ENCODE data around the gene FLNC. TPM values are rescaled to one million over a fixed set of nuclear protein-coding genes. Genes with fewer than 3 reads are reported as not detected.

Gene FLNC
- total RNA-seq, 1 experiment from 2014 or later, result 0.42 TPM

DNA sequence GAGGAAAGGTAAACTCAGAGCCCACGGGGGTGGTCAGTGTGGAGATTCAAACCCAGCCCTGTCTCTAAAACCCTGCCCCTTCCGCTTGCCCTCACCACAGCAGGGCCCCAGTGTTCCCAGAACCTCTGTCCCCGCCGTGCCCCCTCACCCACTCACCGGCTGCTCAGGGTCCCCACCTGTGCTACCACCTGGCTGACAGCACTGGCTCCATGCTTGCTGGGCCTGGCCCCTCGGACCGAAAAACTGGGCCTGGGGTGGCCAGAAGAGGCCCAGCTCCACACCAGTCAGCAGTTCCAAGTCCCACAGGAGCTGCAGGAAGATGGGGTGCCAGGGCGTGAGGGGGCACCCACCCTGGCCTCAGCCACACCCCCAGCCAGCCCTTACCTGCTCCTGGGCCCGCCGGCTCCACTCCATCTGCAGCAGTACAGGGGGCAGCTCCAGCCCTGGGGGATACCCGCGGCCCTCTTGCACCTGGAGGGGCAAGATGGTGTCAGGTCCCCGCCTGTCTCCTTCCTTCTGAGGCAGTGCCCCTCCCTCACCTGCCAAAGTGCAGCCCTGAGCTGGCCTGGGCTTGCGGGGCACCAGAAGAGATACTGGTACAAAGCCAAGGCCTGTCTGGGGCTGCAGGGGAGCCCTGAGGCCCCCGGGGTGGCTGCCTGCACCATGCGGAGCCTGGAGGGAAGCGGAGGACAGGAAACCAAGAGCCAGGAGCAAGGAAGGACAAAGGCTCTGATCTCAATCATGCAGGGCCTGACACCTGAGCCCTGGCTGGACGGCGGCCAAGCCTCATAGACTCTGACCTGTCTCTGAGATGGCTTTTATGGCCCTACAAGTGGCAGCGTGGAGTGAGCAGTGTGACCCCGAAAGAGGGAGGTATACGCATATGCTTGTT is 44.2 kb downstream of the FLNC start:
- intact Hi-C loops (cut with micrococcal nuclease; ENCODE audit: unreplicated experiment), result no loop called here
- Mint-ChIP-seq H3K27ac (ENCODE audit: unreplicated experiment) (no peak overlapping the region), H3K9me3 (ENCODE audit: low read depth, unreplicated experiment) (no peaks in the 10 kb centered on the region), H3K4me3 (ENCODE audit: low read depth, unreplicated experiment) (no peak overlapping the region), H3K4me1 (ENCODE audit: low read depth, unreplicated experiment) (peaks cover 9% of the 10 kb centered on the region), H3K27me3 (ENCODE audit: unreplicated experiment) (peaks cover 7% of the 10 kb centered on the region), H3K36me3 (ENCODE audit: insufficient read depth, unreplicated experiment) (peaks cover 14% of the 10 kb centered on the region)
- no peak for DNase-seq
- CTCF ChIA-PET, result no interaction called here
- TF ChIP-seq, protein P1, sequence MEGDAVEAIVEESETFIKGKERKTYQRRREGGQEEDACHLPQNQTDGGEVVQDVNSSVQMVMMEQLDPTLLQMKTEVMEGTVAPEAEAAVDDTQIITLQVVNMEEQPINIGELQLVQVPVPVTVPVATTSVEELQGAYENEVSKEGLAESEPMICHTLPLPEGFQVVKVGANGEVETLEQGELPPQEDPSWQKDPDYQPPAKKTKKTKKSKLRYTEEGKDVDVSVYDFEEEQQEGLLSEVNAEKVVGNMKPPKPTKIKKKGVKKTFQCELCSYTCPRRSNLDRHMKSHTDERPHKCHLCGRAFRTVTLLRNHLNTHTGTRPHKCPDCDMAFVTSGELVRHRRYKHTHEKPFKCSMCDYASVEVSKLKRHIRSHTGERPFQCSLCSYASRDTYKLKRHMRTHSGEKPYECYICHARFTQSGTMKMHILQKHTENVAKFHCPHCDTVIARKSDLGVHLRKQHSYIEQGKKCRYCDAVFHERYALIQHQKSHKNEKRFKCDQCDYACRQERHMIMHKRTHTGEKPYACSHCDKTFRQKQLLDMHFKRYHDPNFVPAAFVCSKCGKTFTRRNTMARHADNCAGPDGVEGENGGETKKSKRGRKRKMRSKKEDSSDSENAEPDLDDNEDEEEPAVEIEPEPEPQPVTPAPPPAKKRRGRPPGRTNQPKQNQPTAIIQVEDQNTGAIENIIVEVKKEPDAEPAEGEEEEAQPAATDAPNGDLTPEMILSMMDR (IDR thresholded peaks at IDR 0.05; ENCODE audit: unreplicated experiment), result no peak
- BruUV-seq (replicated peaks), result no TSS peak

DNA sequence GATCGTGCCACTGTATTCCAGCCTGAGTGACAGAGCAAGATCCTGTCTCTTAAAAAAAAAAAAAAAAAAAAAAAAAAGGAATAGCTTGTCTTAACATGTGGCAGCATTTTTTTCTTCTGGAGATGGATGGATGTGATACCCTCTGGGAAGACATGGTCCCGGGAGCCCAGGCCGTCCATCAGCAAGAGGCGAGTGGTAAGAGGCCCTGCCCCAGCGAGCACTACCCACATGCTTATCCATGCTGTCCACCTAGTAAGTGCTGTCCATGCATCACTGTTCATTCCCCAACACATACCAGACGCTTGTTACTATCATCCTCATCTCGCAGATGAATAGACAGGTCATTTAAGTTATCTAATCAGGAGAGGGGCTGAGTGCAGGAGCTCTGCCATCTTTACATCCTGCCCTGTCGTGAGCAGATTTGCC is 45.3 kb downstream of the FLNC start:
- H3K4me1 Mint-ChIP-seq (ENCODE audit: low read depth, unreplicated experiment), result peaks cover 9% of the 10 kb centered on the region
- TF ChIP-seq, protein P1 (IDR thresholded peaks at IDR 0.05; ENCODE audit: unreplicated experiment), result no peak
- H3K9me3 Mint-ChIP-seq (ENCODE audit: low read depth, unreplicated experiment), result no peaks in the 10 kb centered on the region
- CTCF ChIA-PET, result no interaction called here
- no peak for DNase-seq
- H3K36me3 Mint-ChIP-seq (ENCODE audit: insufficient read depth, unreplicated experiment), result peaks cover 5% of the 10 kb centered on the region
- no TSS peak for BruUV-seq (replicated peaks)
- peaks cover 3% of the 10 kb centered on the region for H3K27me3 Mint-ChIP-seq (ENCODE audit: unreplicated experiment)
- intact Hi-C loops (cut with micrococcal nuclease; ENCODE audit: unreplicated experiment), result no loop called here
- no peak overlapping the region for H3K4me3 Mint-ChIP-seq (ENCODE audit: low read depth, unreplicated experiment)
- no peak overlapping the region for H3K27ac Mint-ChIP-seq (ENCODE audit: unreplicated experiment)

DNA sequence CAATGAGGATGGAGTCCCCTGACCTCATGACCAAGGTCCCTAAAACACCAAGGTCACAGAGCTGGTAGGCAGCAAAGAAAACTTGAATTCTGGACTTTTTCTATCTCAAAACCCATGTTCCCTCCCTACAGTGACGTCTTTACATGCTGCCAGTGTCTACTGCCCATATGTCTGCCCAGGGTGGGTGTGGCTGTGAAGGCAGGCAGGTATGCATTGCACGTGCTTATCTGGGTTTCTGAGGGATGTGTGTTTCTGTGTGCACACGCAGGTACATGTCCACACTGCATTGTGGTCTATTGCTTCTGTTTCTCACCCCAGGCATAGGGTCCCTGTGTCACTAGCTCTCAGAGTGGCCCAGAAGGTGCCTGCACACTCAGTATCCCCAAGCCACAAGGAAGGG is 45.9 kb downstream of the FLNC start:
- BruUV-seq (replicated peaks), result no TSS peak
- H3K36me3 Mint-ChIP-seq (ENCODE audit: insufficient read depth, unreplicated experiment), result peaks cover 2% of the 10 kb centered on the region
- intact Hi-C loops (cut with micrococcal nuclease; ENCODE audit: unreplicated experiment), result no loop called here
- no peak overlapping the region for H3K4me3 Mint-ChIP-seq (ENCODE audit: low read depth, unreplicated experiment)
- peaks cover 9% of the 10 kb centered on the region for H3K4me1 Mint-ChIP-seq (ENCODE audit: low read depth, unreplicated experiment)
- H3K9me3 Mint-ChIP-seq (ENCODE audit: low read depth, unreplicated experiment), result no peaks in the 10 kb centered on the region
- H3K27ac Mint-ChIP-seq (ENCODE audit: unreplicated experiment), result no peak overlapping the region
- H3K27me3 Mint-ChIP-seq (ENCODE audit: unreplicated experiment), result no peaks in the 10 kb centered on the region
- TF ChIP-seq, protein P1 (IDR thresholded peaks at IDR 0.05; ENCODE audit: unreplicated experiment), result no peak
- CTCF ChIA-PET, result no interaction called here
- no peak for DNase-seq

DNA sequence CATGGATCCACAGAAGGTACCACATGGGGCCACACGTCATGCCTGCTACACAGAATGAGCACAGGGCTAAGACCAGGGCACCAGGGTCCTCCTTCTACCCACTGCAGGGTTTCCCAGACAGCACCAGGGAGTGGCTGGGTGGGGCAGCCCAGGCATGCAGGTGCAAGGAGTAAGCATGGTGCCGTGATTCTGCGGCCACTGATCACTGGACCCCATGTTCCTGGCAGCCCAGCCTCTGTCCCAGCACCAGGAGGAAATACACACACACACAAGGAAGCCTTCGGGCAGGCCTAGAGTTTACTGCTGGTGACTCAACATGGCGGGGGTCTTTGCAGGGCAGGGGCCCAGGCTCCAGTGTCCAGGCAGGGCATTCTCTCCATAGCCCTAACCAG is 46.4 kb downstream of the FLNC start:
- DNase-seq, result no peak
- Mint-ChIP-seq H3K27me3 (ENCODE audit: unreplicated experiment) (no peaks in the 10 kb centered on the region), H3K27ac (ENCODE audit: unreplicated experiment) (no peak overlapping the region), H3K9me3 (ENCODE audit: low read depth, unreplicated experiment) (no peaks in the 10 kb centered on the region), H3K36me3 (ENCODE audit: insufficient read depth, unreplicated experiment) (peaks cover 3% of the 10 kb centered on the region), H3K4me1 (ENCODE audit: low read depth, unreplicated experiment) (peaks cover 9% of the 10 kb centered on the region), H3K4me3 (ENCODE audit: low read depth, unreplicated experiment) (no peak overlapping the region)
- intact Hi-C loops (cut with micrococcal nuclease; ENCODE audit: unreplicated experiment), result no loop called here
- CTCF ChIA-PET, result no interaction called here
- TF ChIP-seq, protein P1 (IDR thresholded peaks at IDR 0.05; ENCODE audit: unreplicated experiment), result no peak
- BruUV-seq (replicated peaks), result no TSS peak
